HG03025 (cell line): ENCODE data around the gene GPC3.

Experiments
- ATAC-seq: cut with Tn5 transposase; IDR thresholded peaks from one replicate; pipeline ENCODE4 v1.9.1; 2021; ENCODE audit warnings: mild to moderate bottlenecking, moderate library complexity; ENCODE audit not compliant: unreplicated experiment, low FRiP score

The GPC3 gene

DNA sequence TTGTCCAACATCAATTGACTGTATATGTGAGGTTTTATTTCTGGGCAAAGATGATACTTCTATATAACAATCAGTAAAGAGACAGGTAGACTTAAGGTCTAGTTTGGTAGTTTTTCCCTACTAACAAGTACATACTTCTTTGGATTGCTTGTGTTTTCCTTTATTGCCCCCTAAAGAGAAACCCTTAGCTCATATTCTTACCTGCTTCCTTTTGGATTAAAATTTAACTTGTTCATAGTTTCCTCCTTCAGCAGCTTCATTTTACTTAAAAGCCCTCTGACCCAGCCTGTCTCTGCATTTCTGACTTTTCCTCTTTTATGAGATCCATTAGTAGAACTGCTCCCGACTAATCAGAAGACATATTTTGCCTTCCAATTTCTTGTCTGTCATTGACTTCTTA lies 494.4 kb downstream of the GPC3 start:
- ATAC-seq = no peak
